ENCODE data around the gene ITGA11.

ITGA11 gene

DNA sequence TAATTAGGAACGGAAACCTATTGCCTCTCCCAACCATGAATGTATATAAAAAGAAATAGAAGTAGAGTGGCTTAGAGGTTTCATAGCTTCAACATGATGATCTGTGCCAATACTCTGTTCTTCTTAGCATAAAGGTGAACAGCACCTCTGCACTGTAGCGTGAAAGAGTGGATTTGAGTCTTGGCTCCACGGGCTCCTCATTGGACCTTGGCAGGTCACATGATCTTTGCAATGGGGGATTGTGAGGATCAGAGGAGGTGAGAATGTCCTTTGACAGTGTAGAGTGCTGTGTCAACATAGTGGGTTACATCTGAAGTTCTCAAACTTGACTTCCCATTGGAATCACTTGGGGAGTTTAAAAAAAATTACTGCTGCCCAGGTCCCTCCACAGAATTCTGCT, 103.0 kb downstream of the ITGA11 start:
- DNase-seq (ENCODE audit: low spot score) = no peak

DNA sequence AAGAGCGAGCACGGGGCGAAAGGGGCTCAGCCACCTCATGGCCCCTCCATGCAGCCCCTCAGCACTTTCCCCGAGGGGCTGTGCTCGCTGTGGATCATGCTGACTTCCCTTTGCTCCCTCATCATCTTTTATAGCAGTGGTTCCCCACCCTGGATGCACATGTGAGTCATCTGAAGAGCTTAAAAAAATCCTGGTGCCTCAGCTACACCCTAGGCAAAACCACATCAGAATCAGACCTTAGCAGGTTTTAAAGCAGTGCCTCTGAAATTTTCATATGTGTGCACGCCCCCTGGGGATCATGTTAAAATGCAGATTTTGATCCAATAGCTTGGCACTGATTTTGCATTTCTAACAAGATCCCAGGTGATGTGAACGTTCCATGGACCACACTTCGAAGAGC, 103.5 kb downstream of the ITGA11 start:
- DNase-seq (ENCODE audit: low spot score) = no peak

DNA sequence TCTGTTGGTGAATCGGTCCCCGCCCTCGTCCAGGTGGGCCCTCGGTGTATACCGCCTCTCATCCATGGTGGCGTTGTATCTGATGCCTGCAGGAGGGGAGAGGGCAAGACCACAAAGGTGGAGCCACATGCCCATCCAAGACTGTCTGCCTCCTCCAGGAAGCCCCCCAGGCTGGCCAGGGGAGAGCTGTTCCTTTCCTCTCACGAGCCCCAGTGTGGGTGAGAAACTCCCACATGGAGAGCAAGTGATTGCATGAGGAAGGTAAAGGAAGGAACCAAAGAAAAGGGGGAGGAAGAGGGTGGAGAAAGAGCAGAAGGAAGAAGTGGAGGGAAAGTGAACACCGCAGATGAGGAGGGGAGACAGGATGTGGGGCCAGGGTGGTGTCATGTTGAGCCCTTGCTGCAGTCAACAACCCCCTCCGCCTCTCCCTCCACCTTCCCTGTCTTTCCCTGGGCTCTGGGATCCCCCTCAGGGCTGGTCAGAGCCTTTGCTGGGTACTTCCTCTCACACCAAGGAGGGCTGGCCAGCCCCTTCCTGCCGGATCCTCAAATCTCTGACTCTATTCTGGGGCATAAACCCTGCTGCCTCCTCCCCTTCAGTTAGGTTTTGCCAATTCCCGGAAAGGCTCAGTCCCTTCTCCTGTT, 105.1 kb downstream of the ITGA11 start:
- no peak for DNase-seq (ENCODE audit: low spot score)

DNA sequence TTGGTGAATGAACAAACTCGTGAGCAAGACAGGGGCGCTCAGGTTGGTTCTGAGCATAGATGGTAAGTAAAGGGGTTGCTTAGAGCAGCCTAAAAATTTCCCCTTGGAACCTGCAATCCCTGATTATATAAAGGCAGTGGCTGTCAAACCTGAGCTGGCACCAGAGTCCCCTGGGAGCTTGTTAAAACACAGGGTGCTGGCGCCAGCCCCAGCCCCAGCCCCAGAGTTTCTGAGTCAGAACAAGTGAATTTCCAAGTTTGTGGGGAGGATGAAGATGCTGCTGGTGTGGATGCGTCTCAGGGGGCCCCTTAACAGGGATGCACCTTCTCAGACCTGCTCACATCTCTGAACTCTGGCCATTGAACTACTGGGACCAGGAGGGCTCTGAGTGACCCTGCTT, 106.2 kb downstream of the ITGA11 start:
- DNase-seq (ENCODE audit: low spot score) = no peak

DNA sequence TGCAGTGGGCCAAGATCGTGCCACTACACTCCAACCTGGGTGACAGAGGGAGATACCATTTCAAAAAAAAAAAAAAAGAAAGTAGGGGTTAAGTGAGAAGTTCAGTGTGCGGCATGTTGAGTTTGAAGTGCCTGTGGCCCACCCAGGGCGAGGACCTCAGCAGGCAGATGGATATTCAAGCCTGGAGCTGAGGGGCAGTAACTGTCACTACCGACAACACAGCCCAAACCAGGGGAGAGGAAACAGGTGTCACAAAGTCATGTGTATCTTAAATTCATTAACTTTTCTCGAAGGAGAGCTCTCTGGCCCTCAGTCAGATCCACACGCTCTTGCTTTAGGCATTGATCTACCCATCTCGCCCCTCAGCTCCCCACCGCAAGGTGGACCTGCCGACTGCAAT, 109.2 kb downstream of the ITGA11 start:
- DNase-seq (ENCODE audit: low spot score) = no peak

DNA sequence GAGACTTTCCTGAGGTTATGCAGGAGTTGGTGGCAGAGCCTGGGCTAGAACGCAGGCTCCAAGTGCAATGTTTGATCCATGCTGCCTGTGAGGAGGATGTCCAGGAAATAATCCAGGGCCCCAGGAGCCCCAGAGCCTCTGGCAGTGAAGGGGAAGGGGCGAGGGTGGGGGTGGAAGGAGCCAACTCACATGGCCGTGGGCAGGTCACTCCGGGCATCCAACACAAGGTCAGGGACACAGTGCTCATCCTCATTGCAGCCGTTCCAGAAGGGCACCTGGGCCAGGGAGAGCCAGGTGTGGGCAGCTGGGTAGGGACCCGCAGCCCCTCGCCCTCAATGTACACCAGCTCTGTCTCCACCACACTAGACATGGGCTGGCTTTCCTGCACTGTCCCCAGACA, 110.7 kb downstream of the ITGA11 start:
- DNase-seq (ENCODE audit: low spot score) = no peak

DNA sequence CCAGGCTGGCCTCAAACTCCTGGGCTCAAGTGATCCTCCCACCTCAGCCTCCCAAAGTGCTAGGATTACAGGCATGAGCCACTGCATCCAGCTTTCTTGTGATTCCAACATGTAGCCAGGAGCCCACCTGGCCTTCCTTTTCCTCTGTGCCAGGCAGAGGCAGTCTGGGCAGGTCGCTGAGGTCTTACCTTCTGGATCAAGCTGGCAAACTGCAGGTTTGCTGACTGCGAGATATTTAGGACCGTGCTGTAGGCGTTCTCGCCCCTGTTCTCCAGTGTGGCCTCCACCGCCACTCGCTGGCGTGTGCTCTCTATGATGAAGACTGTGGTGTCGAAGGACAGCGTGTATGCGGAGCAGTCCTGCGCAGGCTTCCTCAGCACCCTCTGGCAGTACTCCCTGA, 112.0 kb downstream of the ITGA11 start:
- no peak for DNase-seq (ENCODE audit: low spot score)

DNA sequence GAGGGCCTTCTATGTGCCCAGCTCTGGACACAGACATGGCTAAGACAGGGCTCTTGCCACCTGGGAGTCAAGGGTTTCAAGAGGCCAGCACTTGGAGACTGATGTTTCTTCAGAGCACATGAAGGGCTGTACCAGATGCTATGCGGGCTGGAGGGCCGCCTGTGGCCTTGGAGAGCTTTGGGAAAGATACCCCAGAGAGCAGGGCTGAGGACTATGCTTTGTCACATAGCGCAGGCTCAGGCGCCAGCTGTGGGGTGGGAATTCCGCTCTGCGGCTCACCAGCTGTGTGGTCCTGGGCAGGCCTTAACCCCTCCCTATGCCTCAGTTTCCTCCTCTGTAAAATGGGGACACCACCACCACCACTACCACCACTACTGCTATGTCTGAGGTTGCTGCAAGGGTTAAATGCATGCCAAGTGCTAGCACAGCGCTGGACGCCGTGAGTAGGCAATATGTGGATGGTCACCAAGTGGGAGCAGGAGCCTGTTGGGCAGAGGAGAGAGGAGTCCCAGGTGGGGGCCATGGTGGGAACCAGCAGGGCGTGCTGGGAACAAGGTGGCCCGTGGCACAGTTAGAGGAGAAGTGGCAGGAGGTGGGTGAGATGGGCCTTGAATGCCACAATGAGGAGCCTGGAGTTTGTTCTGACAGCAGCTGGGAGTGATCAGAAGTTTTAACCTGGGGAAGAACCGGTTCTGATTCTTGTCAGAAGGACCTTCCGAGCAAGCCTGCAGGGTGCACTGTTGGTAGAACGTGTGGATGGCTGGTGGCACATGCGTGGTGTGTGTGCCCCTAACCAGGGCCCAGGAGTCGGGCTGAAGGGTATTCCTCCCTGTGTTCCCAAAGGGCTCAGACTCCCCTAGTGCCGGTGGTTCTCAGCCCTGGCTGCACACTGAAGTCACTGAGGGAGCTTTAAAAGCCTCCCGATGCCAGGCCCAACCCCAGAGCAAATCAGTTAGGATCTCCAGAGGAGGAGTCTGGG, 112.7 kb downstream of the ITGA11 start:
- no peak for DNase-seq (ENCODE audit: low spot score)

DNA sequence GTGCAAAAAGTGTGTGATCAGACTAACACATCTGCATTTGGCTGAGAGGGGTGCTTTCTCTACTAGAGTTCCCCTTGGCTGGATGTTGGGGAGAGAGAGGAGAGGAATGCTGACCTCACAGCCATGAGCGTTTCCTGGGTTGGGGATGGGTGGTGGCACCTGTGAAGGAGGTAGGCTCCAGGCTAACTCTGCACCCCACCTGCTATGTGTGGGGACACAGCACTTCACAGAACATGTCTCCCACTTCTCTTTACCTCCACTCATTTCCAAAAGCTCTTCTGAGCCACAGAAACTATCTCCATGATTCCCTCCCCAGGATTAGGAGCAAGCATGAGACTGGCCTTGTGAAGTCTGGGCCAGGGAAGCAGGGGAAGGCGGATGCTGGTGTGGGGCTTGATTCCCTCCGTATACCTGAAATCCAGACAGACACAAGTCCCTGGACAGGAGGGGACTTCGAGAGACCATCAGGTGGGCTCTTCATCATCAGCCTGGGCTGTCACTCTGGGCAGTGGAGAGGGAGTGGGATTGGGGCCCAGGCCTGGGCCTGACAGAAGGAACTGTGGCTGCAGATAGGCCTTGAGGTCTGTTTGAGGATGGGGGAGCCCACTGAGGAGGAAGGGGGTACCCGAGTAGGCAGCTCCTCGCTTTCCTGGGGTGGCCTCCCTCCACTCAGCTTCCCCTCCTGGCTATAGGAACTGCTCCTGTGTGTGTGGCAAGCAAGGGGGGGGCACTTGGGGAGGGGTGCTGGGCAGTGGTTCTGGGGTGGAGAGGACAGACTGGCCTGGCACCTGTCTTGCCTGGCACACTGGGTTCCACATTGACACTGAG, 113.7 kb downstream of the ITGA11 start:
- no peak for DNase-seq (ENCODE audit: low spot score)

DNA sequence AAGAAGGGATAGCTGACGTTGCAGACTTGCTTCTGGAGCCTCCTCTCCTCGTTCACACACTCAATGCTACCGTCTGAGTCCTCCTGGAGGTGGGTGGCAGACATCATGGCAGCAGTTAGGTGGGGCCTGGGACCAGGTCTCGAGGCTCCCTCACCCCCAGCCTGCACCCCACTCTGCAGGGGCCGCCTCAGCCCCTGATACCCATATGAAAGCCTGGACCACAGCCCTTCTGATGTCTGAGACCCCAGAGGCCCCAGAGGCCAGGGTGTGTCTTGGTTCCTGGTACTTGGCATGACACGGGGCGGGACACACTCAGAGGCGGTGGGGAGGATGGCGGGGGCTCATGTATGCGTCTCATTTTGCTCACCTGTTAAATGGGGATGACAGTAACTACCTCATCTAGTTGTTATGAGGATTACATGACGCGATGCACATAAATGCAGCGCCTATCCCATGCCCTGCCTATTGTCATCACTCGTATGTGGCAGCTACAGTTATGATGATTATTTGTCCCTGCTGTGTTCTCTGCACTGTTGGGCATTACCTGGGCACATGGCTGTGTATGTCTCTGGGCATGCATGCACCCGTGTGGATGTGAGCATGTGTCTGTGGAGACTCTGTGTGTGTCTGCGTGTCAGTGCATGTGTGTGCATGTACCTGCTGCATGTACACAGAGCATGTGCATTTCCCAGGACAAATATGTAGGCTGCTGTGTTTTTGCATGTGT, 114.5 kb downstream of the ITGA11 start:
- no peak for DNase-seq (ENCODE audit: low spot score)

DNA sequence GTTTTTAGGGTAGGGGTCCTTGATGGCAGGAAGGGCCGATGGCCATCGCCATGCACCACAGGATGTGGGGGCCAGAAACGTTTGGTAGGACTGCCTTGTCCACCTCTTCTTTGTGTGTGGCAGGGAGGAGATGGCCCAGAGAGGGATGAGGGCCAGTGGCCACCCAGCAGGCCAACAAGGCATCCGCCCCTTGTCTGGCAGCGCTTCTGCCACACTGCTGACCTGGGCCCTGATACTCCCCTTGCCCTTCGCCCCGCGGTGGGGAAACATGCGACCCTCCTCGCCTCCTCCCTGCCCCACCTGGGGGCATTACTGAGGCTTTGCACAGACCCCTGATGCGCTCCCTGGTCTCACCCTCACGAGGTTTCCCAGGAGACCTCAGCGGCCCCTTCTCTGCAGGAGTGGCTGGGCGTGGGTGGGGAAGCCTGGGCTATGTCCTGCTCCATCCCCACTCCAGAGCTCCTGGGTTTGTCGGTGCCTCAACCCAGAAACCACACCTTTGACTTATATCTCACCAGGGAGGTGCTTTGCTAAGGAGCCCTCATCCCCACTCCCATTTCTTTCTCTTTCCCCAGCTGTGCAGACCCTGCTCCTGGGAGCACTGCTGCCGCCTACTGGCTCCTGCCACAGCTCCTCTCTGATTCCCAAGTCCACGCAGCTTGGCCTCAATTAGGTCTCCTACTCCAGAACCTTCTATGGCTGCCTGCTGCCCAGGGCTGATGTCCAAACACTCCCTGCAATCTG, 115.7 kb downstream of the ITGA11 start:
- DNase-seq (ENCODE audit: low spot score) = no peak

DNA sequence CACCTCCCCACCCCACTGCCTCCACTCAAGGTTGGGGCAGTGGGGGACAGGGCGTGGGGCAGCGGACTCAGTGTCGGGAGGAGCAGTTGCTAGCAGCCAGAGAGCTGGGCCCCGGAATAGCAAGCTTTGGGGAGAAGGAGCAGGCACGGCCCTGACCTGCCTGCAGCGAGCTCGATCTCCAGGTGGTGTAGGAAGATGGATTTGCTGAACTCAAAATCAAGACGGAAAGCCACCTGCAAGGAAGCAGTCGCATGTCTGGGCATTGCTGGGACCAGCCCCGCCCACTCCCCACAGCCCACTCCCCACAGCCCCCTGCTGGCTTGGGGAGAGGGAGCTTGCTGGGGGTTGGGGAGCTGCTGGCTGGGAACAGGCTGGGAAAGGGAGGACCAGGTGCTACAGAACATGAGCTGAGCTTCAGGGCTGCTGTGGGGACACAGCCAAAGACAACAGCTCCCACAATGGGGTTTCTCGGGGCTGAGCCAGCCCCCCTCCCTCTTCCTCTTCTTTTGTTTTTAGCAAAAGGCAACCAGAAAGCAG, 116.4 kb downstream of the ITGA11 start:
- DNase-seq (ENCODE audit: low spot score) = no peak

DNA sequence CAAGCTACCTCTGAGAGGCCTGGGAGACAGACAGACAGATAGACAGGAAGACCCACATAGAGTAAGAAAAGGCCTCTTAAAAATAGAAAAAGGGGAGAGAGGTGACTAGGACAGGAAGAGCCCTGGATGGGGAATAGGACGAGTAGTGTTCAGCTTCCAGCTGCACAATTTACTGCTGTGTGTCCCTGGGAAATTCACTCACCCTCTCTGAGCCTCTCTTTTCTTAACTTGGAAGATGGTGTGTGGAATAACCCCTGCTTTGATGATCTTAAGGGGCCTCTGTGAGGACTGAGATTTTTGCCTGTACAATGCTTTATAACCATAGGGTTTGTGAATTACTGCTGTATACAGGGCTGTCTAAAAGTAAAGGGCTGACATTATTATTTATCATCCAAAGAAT, 116.9 kb downstream of the ITGA11 start:
- no peak for DNase-seq (ENCODE audit: low spot score)

DNA sequence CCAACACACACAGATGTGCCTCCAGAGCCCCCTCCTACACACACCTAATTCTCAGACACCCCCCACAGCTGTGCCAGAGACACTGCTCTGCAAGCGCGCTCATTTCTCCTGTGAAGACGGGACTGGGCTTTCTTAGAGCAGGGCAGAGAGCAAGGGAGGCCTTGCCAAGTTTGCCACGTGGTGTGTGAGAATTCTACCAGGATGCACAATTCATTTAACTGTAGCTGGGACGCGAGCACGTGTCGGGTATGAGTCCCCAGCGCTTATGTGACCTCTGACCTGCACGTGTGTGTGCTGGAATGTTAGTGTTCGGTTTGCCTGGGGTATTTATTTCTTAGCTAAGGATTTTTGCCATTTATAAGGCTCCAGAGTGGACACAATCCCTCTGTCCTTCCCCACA, 117.4 kb downstream of the ITGA11 start:
- DNase-seq (ENCODE audit: low spot score) = no peak

DNA sequence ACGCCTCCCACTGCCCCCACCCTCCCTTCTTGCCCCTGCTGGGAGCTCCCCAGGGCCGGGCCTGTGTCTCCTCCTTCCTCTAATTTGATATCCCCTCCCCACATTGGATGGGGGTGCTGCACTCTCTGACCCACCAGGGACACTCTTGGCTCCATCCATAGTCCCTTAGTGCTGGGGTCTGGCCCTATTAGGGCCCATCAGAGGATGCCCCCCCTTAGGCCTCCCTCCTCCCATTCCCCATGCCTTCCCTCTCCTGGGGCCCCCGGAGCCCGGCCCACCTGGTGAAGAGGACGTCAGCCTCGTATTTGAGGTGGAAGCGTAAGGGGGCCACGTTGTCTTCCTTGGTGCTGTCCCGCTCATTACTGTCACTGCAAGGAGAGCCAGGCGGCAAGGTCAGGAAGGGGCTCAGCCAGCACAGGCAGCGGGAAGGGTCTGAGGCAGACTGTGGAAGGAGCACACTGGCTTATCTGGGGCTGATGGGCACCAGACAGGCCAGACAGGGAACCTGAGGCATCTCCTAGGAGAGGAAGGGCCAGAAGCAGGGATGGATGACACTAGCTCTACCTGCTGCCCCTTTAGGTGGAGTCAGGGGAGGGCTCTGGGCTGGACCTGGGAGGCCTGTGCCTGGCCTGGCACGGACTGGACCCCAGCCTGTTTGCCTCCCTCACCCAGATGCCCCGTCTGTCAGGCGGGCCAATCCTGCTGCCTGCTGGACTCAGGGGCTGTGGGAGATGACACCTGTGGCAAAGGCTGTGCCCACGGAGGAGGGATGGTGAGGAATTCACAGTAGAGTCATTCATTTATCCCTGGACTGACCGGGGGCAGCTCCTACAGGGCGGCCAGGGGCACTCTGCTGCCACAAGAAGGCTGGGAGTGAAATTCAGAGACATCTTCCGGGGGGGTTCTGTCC, 118.2 kb downstream of the ITGA11 start:
- no peak for DNase-seq (ENCODE audit: low spot score)

DNA sequence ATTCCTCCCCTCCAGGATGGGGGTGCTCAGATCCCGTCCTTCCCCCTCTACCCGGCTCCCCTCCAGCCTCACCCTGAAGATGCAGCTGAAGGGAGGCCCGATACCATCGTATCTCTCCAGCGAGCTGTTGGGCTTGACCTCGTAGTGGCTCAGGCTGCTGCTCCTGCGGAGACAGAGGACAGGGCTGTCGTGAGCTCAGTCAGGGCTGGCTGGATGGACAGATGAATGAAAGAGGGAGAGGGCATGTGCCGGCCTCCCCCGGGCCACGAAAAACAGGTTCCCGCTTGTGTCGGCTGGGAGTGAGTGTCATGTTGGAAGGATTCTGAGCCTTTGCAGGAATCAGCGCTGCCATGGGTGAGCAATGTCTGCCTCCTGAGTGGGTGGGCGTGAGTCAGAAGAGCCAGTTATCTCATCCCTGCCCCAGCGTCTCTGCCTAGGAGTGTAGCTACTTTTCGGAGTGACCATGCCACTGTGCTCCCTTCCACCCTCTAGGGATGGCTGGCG, 119.2 kb downstream of the ITGA11 start:
- no peak for DNase-seq (ENCODE audit: low spot score)

DNA sequence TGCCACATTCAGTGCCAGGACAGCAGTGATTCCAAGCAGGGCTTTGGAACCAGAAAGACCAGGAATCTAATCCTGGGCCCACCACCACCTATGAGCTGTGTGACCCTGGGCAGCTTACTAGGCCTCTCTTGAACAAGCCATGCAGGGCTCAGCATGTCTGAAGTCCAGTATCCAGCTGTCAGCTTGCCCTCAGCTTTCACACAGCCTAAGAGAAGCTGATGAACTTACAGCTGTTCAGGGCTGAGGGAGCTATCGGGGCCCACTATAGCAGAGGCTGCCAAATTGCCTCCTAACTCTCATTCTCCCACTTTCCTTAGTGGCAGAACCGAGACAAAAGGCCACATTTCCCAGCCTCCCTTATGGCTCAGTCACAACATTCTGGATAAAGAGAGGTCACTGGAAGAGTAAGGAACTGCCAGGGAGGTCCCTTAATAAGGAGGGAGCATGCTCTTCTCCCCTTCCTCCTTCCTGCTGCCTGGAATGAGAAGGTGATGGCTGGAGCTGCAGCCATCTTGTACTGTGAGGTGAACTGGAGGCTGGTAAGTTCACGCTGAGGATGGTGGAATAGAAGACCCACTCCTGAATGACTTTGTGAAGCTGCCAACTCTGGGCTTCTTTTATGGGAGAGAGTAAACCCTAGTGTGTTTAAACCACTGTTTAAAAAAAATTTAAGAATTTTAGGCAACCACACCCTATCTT, 120.0 kb downstream of the ITGA11 start:
- DNase-seq (ENCODE audit: low spot score) = no peak

DNA sequence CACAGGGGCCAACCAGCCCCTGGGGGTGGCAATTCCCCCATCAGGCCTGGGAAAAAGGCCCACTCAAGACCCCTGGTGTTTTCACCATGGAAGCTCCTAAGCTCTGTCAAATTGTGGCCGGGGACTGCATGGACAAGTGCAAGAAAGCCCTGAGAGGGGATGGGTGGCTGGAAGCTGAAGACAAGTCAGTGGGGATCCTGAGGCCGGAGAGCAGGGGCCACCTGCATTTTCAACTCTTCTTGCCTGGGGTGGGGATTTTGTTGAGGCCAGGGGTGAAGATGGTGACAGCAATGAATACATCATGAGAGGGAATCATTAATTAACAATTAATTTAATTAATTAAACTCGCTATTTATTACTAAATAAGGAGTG, 120.5 kb downstream of the ITGA11 start:
- DNase-seq (ENCODE audit: low spot score) = no peak
